OCI-LY7 (cell line): ENCODE results near the gene ZNF544. TPM values are rescaled to one million over a fixed set of nuclear protein-coding genes. Genes with fewer than 3 reads are reported as not detected.

Experiments
- BruUV-seq: library from RNA; stranded (reverse); fragments of 400-500 nt; replicated peaks from 2 replicates; lab custom pipeline; 2021; lab: Mats Ljungman, UMichigan
- CTCF ChIA-PET: fragments of 300-600 bp; sonication (Branson Sonifier 250); formaldehyde crosslinking; loops from one replicate; lab custom pipeline; 2022; ENCODE audit warnings: antibody characterized with exemption; ENCODE audit not compliant: unreplicated experiment; lab: Charles Lee
- POLR2A ChIA-PET: fragments of 300-600 bp; sonication (Branson Sonifier 250); formaldehyde crosslinking; loops from one replicate; lab custom pipeline; 2022; ENCODE audit warnings: antibody characterized with exemption; lab: Charles Lee
- DNase-seq: peaks from one replicate; pipeline ENCODE4 v3.0.0-alpha.2; 2015; ENCODE audit warnings: low spot score
- H2AFZ ChIP-seq: fragments of 200-600 bp; sonication (generic), shearing (Covaris generic); 2 replicates; pipeline ENCODE4 v1.6.1; 2014; ENCODE audit warnings: mild to moderate bottlenecking, antibody characterized with exemption, low read length, moderate library complexity
- H3K27ac ChIP-seq: fragments of 200-600 bp; sonication (generic); 2 replicates; pipeline ENCODE4 v1.5.1; 2014; ENCODE audit warnings: mixed run types, low read depth, mild to moderate bottlenecking, moderate library complexity, low read length, inconsistent platforms; ENCODE audit not compliant: poor library complexity, severe bottlenecking
- H3K36me3 ChIP-seq: fragments of 200-600 bp; sonication (generic); 2 replicates; pipeline ENCODE4 v1.6.1; 2014; ENCODE audit warnings: mild to moderate bottlenecking, antibody characterized with exemption, low read length, moderate library complexity, mixed read lengths; ENCODE audit not compliant: insufficient read depth
- H3K4me1 ChIP-seq: fragments of 200-600 bp; sonication (generic); 2 replicates; pipeline ENCODE4 v1.5.1; 2014; ENCODE audit warnings: mild to moderate bottlenecking, low read length; ENCODE audit not compliant: insufficient read depth, poor library complexity, severe bottlenecking
- H3K4me2 ChIP-seq: fragments of 200-600 bp; sonication (generic); 2 replicates; pipeline ENCODE4 v1.6.1; 2014; ENCODE audit warnings: mild to moderate bottlenecking, low read length
- H3K4me3 ChIP-seq: fragments of 200-600 bp; sonication (generic); 2 replicates; pipeline ENCODE4 v1.5.1; 2014; ENCODE audit warnings: mild to moderate bottlenecking, low read depth, low read length; ENCODE audit not compliant: poor library complexity, severe bottlenecking
- H3K79me2 ChIP-seq: fragments of 200-600 bp; sonication (generic); 2 replicates; pipeline ENCODE4 v1.6.1; 2016; ENCODE audit warnings: low read depth, mild to moderate bottlenecking, low read length, moderate library complexity, mixed read lengths; ENCODE audit not compliant: insufficient read depth
- H3K9me2 ChIP-seq: fragments of 200-600 bp; sonication (generic); 2 replicates; pipeline ENCODE4 v1.6.1; 2016; ENCODE audit warnings: mild to moderate bottlenecking, low read length, mixed read lengths; ENCODE audit not compliant: insufficient read depth
- H3K9me3 ChIP-seq: fragments of 200-600 bp; sonication (generic); 2 replicates; pipeline ENCODE4 v1.6.1; 2014; ENCODE audit warnings: mild to moderate bottlenecking, mixed run types, low read length, mixed read lengths
- H4K20me1 ChIP-seq: fragments of 200-600 bp; sonication (generic); 2 replicates; pipeline ENCODE4 v1.6.1; 2014; ENCODE audit warnings: mild to moderate bottlenecking, antibody characterized with exemption, low read length, moderate library complexity, mixed read lengths; ENCODE audit not compliant: insufficient read depth
- CTCF ChIP-seq: fragments of 200-600 bp; sonication (generic); conservative IDR thresholded peaks from 2 replicates; pipeline ENCODE4 v1.5.1; 2014; ENCODE audit warnings: mild to moderate bottlenecking, antibody characterized with exemption, low read length, moderate library complexity, mixed read lengths
- EZH2phosphoT487 ChIP-seq: fragments of 200-600 bp; sonication (generic); IDR thresholded peaks from 2 replicates; pipeline ENCODE4 v1.6.1; 2018; ENCODE audit warnings: low read depth, borderline replicate concordance, mild to moderate bottlenecking, mixed run types, antibody characterized with exemption, low read length, moderate library complexity, mixed read lengths
- intact Hi-C: fragments of 100-400 bp; cut with micrococcal nuclease; formaldehyde crosslinking; loops from one replicate; pipeline ENCODE4 v1.10.0; 2022; ENCODE audit not compliant: unreplicated experiment
- total RNA-seq, 2 experiments: library from RNA; depleted of rRNA in 1 of 2; stranded (reverse); fragments of >200 nt in 1 of 2; shearing (Covaris generic) in 1 of 2; gene quantifications; 2 replicates each; pipeline ENCODE4 v1.2.3, GENCODE V29; 2014 to 2022

The ZNF544 gene
- total RNA-seq, 2 experiments from 2014 or later: 34.1 to 37.3 TPM

GRCh38 chr19:58183817-58184215 lies 44.9 kb upstream of the ZNF544 start:
- H3K4me2 ChIP-seq: peak overlapping the region; percentile 98
- intact Hi-C loops: loop anchor here (1.0 to 2.0 kb wide), 5 partner anchors 95 to 335 kb away; partner anchors contain the start of genes ERVK3-1, ZBTB45, ZNF584 and ZNF8
- BruUV-seq: TSS peak; percentile 73
- no peaks in the 10 kb centered on the region for H4K20me1 ChIP-seq
- H3K27ac ChIP-seq: peak overlapping the region; percentile 86
- H3K9me3 ChIP-seq: peaks cover 27% of the 10 kb centered on the region; the same call in 1 of the 2 replicates
- peaks cover 13% of the 10 kb centered on the region; the same call in 1 of the 2 replicates for H3K79me2 ChIP-seq
- POLR2A ChIA-PET: interaction anchor here (0.8 kb wide), 1 partner anchor 9 kb away, joined by 3 read pairs; no protein-coding TSS in a partner anchor
- no peak for DNase-seq
- CTCF ChIA-PET: no interaction called here
- TF ChIP-seq CTCF (no peak), EZH2phosphoT487 (no peak)
- H3K4me1 ChIP-seq: peaks cover 12% of the 10 kb centered on the region
- no peaks in the 10 kb centered on the region for H3K9me2 ChIP-seq
- H3K36me3 ChIP-seq: peaks cover 41% of the 10 kb centered on the region
- peak overlapping the region; percentile 85 for H3K4me3 ChIP-seq
- H2AFZ ChIP-seq: peak overlapping the region; percentile 61

- Histone ChIP-seq H3K9me3 (peaks cover 69% of the 10 kb centered on the region), H2AFZ (no peak overlapping the region), H3K4me2 (no peak overlapping the region), H3K27ac (no peak overlapping the region), H4K20me1 (no peaks in the 10 kb centered on the region), H3K9me2 (no peaks in the 10 kb centered on the region), H3K36me3 (peaks cover 96% of the 10 kb centered on the region), H3K4me3 (no peak overlapping the region), H3K79me2 (no peaks in the 10 kb centered on the region), H3K4me1 (no peaks in the 10 kb centered on the region)
- DNase-seq: peak; percentile 55
- ChIA-PET CTCF (no interaction called here), POLR2A (no interaction called here)
- no TSS peak for BruUV-seq
- TF ChIP-seq CTCF (no peak), EZH2phosphoT487 (no peak)
- intact Hi-C loops: no loop called here
Observed at GRCh38 chr19:58196901-58197616, 31.7 kb upstream of the ZNF544 start.
